ENCODE results near the gene ANKLE1.

- TF ChIP-seq EZH2phosphoT487 (IDR thresholded peaks at IDR 0.05; ENCODE audit: insufficient read depth, low read depth): no peak
- TF ChIP-seq EZH2 (IDR thresholded peaks at IDR 0.05; ENCODE audit: insufficient read depth, poor library complexity, severe bottlenecking): no peak
Observed at GRCh38 chr19:17254636-17255035, 27.1 kb upstream of the ANKLE1 start.
